Activated gamma-delta T cell treated with anti-CD3 and anti-CD28 coated beads, Interleukin-2, amount 50 U/mL, for 16 hours (primary cell): ENCODE data around the gene SART3.
"Not testable (repeated sequence)": the region's sequence is repeated elsewhere in the genome, so short reads cannot be mapped to it uniquely, and the experiment has no call there.

Experiments
- DNase-seq: peaks from one replicate; pipeline ENCODE4 v3.0.0-alpha.2; 2020; ENCODE audit warnings: low read depth

SART3 gene

GRCh38 chr12:108485371-108485770, 75.6 kb downstream of the SART3 start:
- not testable (repeated sequence) for DNase-seq

- DNase-seq: no peak
Observed at GRCh38 chr12:108484845-108485244, 76.1 kb downstream of the SART3 start.

DNA sequence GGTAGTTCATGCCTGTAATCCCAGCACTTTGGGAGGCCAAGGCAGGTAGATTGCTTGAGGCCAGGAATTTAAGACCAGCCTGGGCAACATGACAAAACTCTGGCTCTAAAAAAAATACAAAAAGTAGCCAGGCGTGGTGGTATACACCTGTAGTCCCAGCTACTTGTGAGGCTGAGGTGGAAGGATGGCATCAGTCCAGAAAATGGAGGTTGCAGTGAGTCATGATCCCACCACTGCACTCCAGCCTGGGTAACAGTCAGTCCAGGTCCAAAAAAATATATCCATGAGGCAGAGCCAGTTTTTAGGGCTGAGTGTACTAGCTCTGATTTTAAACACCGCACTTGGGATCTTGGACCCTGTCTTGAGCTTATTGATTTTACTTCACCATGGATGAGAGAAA, 76.5 kb downstream of the SART3 start:
- DNase-seq: no peak

DNA sequence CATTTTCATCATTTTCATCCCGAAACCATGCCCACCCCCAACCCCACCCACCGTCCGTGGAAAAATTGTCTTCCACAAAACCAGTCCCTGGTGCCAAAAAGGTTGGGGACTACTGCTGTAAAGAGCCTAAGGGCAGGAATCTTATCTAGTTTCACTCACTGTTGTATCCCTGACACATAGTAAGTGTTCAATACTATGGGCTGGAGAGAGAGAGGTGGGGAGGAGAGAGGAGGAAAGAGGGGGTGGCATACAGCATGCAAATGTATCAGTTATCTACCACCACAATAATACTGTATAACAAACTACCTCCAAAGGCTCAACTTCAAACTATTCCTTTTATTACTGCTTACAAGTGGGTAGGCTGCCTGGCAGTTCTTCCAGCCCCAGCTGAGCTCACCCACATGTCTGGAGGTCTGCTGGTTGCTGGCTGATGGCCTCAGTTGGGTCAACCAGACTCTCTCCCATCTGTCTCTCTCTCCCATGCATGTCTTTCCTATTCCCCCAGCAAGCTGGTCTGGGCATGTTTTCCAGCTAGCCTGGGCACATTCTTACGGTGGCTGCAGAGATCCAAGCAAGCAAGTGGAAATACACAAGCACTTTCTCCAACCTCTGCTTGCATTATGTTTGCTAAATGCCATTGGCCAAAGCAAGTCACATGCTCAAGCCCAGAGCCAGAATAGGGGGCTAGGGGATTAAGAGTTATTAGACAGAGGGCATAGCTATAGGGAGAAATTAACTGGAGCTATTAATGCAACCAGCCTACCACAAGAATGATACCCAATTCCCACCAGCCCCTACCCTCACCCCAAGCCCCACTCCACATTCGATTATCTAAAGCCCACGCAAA, 77.5 kb downstream of the SART3 start:
- no peak for DNase-seq

- no peak for DNase-seq
Observed at GRCh38 chr12:108482717-108483212, 78.2 kb downstream of the SART3 start.

- DNase-seq: no peak
Observed at GRCh38 chr12:108479364-108480070, 81.5 kb downstream of the SART3 start.

DNA sequence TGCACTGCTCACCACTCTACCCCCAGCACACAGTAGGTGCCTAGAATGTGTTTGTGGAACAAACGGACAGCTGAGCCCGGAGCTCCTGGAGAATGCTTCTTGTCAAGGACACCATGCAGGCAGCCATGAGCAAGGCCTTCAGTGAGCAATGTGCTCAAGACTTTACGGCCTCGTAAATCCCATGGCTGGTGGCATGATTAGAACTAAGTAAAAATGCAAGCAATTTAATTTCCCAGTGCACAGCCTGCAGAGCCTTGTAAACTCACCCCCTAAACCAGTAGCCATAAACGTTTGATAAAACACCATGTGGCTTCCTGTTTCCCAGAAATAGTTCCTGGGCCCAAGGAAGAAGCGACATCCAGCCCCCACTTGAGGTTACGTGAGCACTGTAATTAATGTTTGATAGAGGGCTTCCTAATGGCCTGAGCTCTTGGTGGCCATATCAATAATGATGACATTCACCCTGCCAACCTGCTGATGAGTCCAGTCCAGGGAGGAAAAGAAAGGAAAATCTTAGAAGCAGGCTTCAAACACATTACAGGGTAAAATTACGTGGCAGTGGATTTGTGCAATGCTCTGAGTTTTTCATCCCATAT, 82.3 kb downstream of the SART3 start:
- DNase-seq: no peak

DNA sequence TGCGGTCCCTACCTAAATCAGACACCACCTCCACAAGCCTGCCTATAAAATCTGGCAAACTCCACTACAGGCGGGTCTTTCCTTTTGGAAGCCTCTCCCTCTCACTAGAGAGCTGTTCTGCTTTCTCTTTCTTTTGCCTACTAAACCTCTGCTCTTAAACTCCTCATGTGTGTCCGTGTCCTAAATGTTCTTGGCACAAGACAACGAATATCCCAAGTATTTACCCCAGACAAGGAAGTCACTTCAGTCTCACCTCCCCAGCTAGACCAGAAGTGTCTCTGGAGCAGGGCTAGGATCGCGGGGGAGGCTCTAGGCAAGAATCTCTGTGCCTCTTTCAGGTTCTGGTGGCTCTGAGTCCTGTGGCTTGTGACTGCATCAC, 83.1 kb downstream of the SART3 start:
- DNase-seq: no peak

GRCh38 chr12:108477055-108477880, 83.7 kb downstream of the SART3 start:
- DNase-seq: no peak

DNA sequence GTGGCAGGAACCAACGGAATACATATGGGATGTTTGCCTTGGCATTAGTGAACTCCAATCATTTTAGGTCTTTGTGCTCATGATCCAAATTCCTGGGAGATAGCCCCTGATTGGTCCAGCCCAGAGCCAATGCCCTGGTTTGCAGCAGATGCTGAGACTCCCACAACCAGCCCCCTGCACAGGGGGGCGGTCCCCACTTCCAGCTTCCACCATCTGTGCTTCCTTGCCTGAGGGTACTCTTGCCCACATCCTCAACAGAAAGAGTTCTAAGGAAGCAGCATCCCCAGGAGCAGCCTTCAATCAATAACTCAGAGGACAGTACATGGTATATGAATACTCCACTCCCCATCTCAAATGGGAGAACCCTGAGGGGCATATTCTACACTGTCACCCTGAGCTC, 85.6 kb downstream of the SART3 start:
- DNase-seq: no peak

DNA sequence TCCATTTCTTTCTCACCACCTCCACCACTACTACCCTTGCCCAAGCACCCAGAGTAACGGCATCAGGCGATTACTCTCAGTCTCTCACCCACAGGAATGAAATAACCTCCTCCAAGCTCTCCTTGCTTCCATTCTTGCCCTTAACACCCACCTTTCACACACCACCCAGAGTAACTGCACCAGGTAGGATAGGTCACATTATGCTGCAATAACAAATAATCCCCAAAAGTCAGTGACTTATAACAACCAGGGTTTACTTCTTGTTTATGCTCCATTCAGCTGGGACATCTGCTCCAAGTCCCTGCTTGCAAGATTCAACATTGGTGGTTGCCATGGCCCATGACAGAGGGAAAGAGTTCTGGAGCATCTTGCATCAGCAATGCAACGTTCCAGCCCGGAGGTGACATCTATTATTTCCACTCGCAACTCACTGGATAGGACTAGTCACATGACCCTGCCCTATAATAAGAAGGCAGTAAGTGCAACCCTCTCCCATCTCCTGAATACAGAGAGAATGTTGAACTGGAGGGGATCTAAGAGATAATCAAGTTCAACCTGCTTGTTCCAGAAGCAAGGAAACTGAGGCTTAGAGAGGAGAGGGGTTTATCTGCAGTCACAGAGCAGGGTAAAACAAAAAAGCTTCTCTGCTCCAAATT, 87.4 kb downstream of the SART3 start:
- no peak for DNase-seq
